ENCODE measurements around the gene ZHX3.
A peak's percentile ranks its signal among the peaks of the same experiment; 100 is the strongest.

Gene ZHX3

GRCh38 chr20:41349943-41350342, 32.4 kb upstream of the ZHX3 start:
- H2BK12ac ChIP-seq (ENCODE audit: low read length): no peak overlapping the region
- no peak overlapping the region for H3K27ac ChIP-seq (replicated peaks; ENCODE audit: low read length)
- no peak overlapping the region for H3K14ac ChIP-seq (ENCODE audit: low read length)
- no peak overlapping the region for H2BK120ac ChIP-seq (ENCODE audit: low read depth, low read length)
- peak overlapping the region; percentile 67 for H2BK5ac ChIP-seq (ENCODE audit: low read length)
- no peaks in the 10 kb centered on the region for H3K79me1 ChIP-seq (ENCODE audit: low read depth, low read length)
- peak overlapping the region; percentile 21 for H3K18ac ChIP-seq (ENCODE audit: low read length)
- no peak overlapping the region for H3K4ac ChIP-seq (ENCODE audit: low read length)
- no peak overlapping the region for H2AK5ac ChIP-seq (ENCODE audit: low read depth, low read length)
- peaks cover 3 to 7% of the 10 kb centered on the region in 2 donors for H3K4me1 ChIP-seq (ENCODE audit: control insufficient read depth in 2 of 2, insufficient read depth in 1 of 2, low read depth in 1 of 2, low read length in 2 of 2)
- H3K36me3 ChIP-seq (replicated peaks in 1 of 2; ENCODE audit: control insufficient read depth in 2 of 2, insufficient read depth in 2 of 2, low read length in 2 of 2): no peaks in the 10 kb centered on the region
- H3K4me2 ChIP-seq (ENCODE audit: insufficient read depth, low read length, poor library complexity, severe bottlenecking): no peak overlapping the region
- WGBS, 2 donors (ENCODE audit: extremely low coverage in 2 of 2, insufficient read length in 2 of 2, insufficient replicate concordance in 1 of 2): no CpG with 5 or more reads among the region's 7 CpGs
- no peak for DNase-seq (ENCODE audit: low spot score)
- no peak overlapping the region for H2AFZ ChIP-seq (ENCODE audit: low read length)
- no peaks in the 10 kb centered on the region for H3K9me3 ChIP-seq (replicated peaks in 1 of 2; ENCODE audit: control insufficient read depth in 2 of 2, insufficient read depth in 1 of 2, low read depth in 1 of 2, low read length in 2 of 2)
- H3K4me3 ChIP-seq (ENCODE audit: low read length in 2 of 2): no peak overlapping the region
- H4K8ac ChIP-seq (ENCODE audit: low read depth, low read length): no peak overlapping the region
- H3K27me3 ChIP-seq (ENCODE audit: control insufficient read depth in 3 of 3, insufficient read depth in 3 of 3, low read depth in 1 of 3, low read length in 3 of 3): no peaks in the 10 kb centered on the region
- no peak overlapping the region for H2BK15ac ChIP-seq (ENCODE audit: low read length)
- H3K23ac ChIP-seq (ENCODE audit: low read depth, low read length, poor library complexity): no peak overlapping the region
- no peak overlapping the region for H3K9ac ChIP-seq (ENCODE audit: low read depth, low read length, poor library complexity)
- no peak overlapping the region for H4K91ac ChIP-seq (ENCODE audit: low read depth, low read length, poor library complexity)

- no peak overlapping the region for H3K27ac ChIP-seq (replicated peaks; ENCODE audit: low read length)
- no peak overlapping the region for H2AFZ ChIP-seq (ENCODE audit: low read length)
- H4K8ac ChIP-seq (ENCODE audit: low read depth, low read length): no peak overlapping the region
- H3K79me1 ChIP-seq (ENCODE audit: low read depth, low read length): no peaks in the 10 kb centered on the region
- H2BK120ac ChIP-seq (ENCODE audit: low read depth, low read length): no peak overlapping the region
- H3K9ac ChIP-seq (ENCODE audit: low read depth, low read length, poor library complexity): no peak overlapping the region
- H3K14ac ChIP-seq (ENCODE audit: low read length): no peak overlapping the region
- H3K4me3 ChIP-seq (ENCODE audit: low read length in 2 of 2): no peak overlapping the region
- no peak overlapping the region for H3K4ac ChIP-seq (ENCODE audit: low read length)
- no peak overlapping the region for H3K18ac ChIP-seq (ENCODE audit: low read length)
- H4K91ac ChIP-seq (ENCODE audit: low read depth, low read length, poor library complexity): no peak overlapping the region
- H3K4me1 ChIP-seq (ENCODE audit: control insufficient read depth in 2 of 2, insufficient read depth in 1 of 2, low read depth in 1 of 2, low read length in 2 of 2): peaks cover 3 to 7% of the 10 kb centered on the region in 2 donors
- H2BK15ac ChIP-seq (ENCODE audit: low read length): no peak overlapping the region
- H3K23ac ChIP-seq (ENCODE audit: low read depth, low read length, poor library complexity): no peak overlapping the region
- no CpG with 5 or more reads among the region's 2 CpGs for WGBS, 2 donors (ENCODE audit: extremely low coverage in 2 of 2, insufficient read length in 2 of 2, insufficient replicate concordance in 1 of 2)
- no peak overlapping the region for H2BK12ac ChIP-seq (ENCODE audit: low read length)
- DNase-seq (ENCODE audit: low spot score): no peak
- H2AK5ac ChIP-seq (ENCODE audit: low read depth, low read length): no peak overlapping the region
- no peaks in the 10 kb centered on the region for H3K9me3 ChIP-seq (replicated peaks in 1 of 2; ENCODE audit: control insufficient read depth in 2 of 2, insufficient read depth in 1 of 2, low read depth in 1 of 2, low read length in 2 of 2)
- no peak overlapping the region for H3K4me2 ChIP-seq (ENCODE audit: insufficient read depth, low read length, poor library complexity, severe bottlenecking)
- no peaks in the 10 kb centered on the region for H3K36me3 ChIP-seq (replicated peaks in 1 of 2; ENCODE audit: control insufficient read depth in 2 of 2, insufficient read depth in 2 of 2, low read length in 2 of 2)
- H2BK5ac ChIP-seq (ENCODE audit: low read length): no peak overlapping the region
- H3K27me3 ChIP-seq (ENCODE audit: control insufficient read depth in 3 of 3, insufficient read depth in 3 of 3, low read depth in 1 of 3, low read length in 3 of 3): no peaks in the 10 kb centered on the region
Observed at GRCh38 chr20:41349266-41349665, 31.7 kb upstream of the ZHX3 start.

GRCh38 chr20:41348430-41349172, 31.1 kb upstream of the ZHX3 start:
- Histone ChIP-seq H2BK5ac (ENCODE audit: low read length) (no peak overlapping the region), H3K79me1 (ENCODE audit: low read depth, low read length) (no peaks in the 10 kb centered on the region), H2AFZ (ENCODE audit: low read length) (no peak overlapping the region), H4K91ac (ENCODE audit: low read depth, low read length, poor library complexity) (peak overlapping the region; percentile 35), H2BK12ac (ENCODE audit: low read length) (peak overlapping the region; percentile 30), H2BK120ac (ENCODE audit: low read depth, low read length) (no peak overlapping the region), H2AK5ac (ENCODE audit: low read depth, low read length) (peak overlapping the region; percentile 94), H3K18ac (ENCODE audit: low read length) (peak overlapping the region; percentile 60), H3K27me3 (ENCODE audit: control insufficient read depth in 3 of 3, insufficient read depth in 3 of 3, low read depth in 1 of 3, low read length in 3 of 3) (no peaks in the 10 kb centered on the region), H3K14ac (ENCODE audit: low read length) (no peak overlapping the region), H3K23ac (ENCODE audit: low read depth, low read length, poor library complexity) (peak overlapping the region; percentile 9), H3K27ac (replicated peaks; ENCODE audit: low read length) (no peak overlapping the region), H3K9ac (ENCODE audit: low read depth, low read length, poor library complexity) (no peak overlapping the region), H4K8ac (ENCODE audit: low read depth, low read length) (no peak overlapping the region), H3K4me2 (ENCODE audit: insufficient read depth, low read length, poor library complexity, severe bottlenecking) (no peak overlapping the region), H3K36me3 (replicated peaks in 1 of 2; ENCODE audit: control insufficient read depth in 2 of 2, insufficient read depth in 2 of 2, low read length in 2 of 2) (no peaks in the 10 kb centered on the region), H3K4me1 (ENCODE audit: control insufficient read depth in 2 of 2, insufficient read depth in 1 of 2, low read depth in 1 of 2, low read length in 2 of 2) (peaks cover 3 to 7% of the 10 kb centered on the region in 2 donors), H3K4me3 (ENCODE audit: low read length in 2 of 2) (no peak overlapping the region), H2BK15ac (ENCODE audit: low read length) (peak overlapping the region; percentile 30), H3K9me3 (replicated peaks in 1 of 2; ENCODE audit: control insufficient read depth in 2 of 2, insufficient read depth in 1 of 2, low read depth in 1 of 2, low read length in 2 of 2) (no peaks in the 10 kb centered on the region), H3K4ac (ENCODE audit: low read length) (no peak overlapping the region)
- no peak for DNase-seq (ENCODE audit: low spot score)
- WGBS, 2 donors (ENCODE audit: extremely low coverage in 2 of 2, insufficient read length in 2 of 2, insufficient replicate concordance in 1 of 2): no CpG with 5 or more reads among the region's 13 CpGs

- Histone ChIP-seq H3K4me3 (ENCODE audit: low read length in 2 of 2) (no peak overlapping the region), H2BK120ac (ENCODE audit: low read depth, low read length) (no peak overlapping the region), H3K27ac (replicated peaks; ENCODE audit: low read length) (no peak overlapping the region), H3K18ac (ENCODE audit: low read length) (peak overlapping the region; percentile 67), H3K4me1 (ENCODE audit: control insufficient read depth in 2 of 2, insufficient read depth in 1 of 2, low read depth in 1 of 2, low read length in 2 of 2) (peaks cover 3 to 7% of the 10 kb centered on the region in 2 donors), H4K8ac (ENCODE audit: low read depth, low read length) (no peak overlapping the region), H3K9me3 (replicated peaks in 1 of 2; ENCODE audit: control insufficient read depth in 2 of 2, insufficient read depth in 1 of 2, low read depth in 1 of 2, low read length in 2 of 2) (no peaks in the 10 kb centered on the region), H3K9ac (ENCODE audit: low read depth, low read length, poor library complexity) (no peak overlapping the region), H3K36me3 (replicated peaks in 1 of 2; ENCODE audit: control insufficient read depth in 2 of 2, insufficient read depth in 2 of 2, low read length in 2 of 2) (no peaks in the 10 kb centered on the region), H2AFZ (ENCODE audit: low read length) (peak overlapping the region; percentile 35), H3K27me3 (ENCODE audit: control insufficient read depth in 3 of 3, insufficient read depth in 3 of 3, low read depth in 1 of 3, low read length in 3 of 3) (no peaks in the 10 kb centered on the region), H2AK5ac (ENCODE audit: low read depth, low read length) (peak overlapping the region; percentile 94), H2BK12ac (ENCODE audit: low read length) (no peak overlapping the region), H3K23ac (ENCODE audit: low read depth, low read length, poor library complexity) (no peak overlapping the region), H2BK15ac (ENCODE audit: low read length) (no peak overlapping the region), H3K14ac (ENCODE audit: low read length) (no peak overlapping the region), H3K4me2 (ENCODE audit: insufficient read depth, low read length, poor library complexity, severe bottlenecking) (no peak overlapping the region), H3K4ac (ENCODE audit: low read length) (no peak overlapping the region), H3K79me1 (ENCODE audit: low read depth, low read length) (no peaks in the 10 kb centered on the region), H2BK5ac (ENCODE audit: low read length) (peak overlapping the region; percentile 76), H4K91ac (ENCODE audit: low read depth, low read length, poor library complexity) (peak overlapping the region; percentile 57)
- no peak for DNase-seq (ENCODE audit: low spot score)
- no CpG with 5 or more reads among the region's 13 CpGs for WGBS, 2 donors (ENCODE audit: extremely low coverage in 2 of 2, insufficient read length in 2 of 2, insufficient replicate concordance in 1 of 2)
Observed at GRCh38 chr20:41347523-41348429, 30.2 kb upstream of the ZHX3 start.
